ENCODE results near the gene DISP3.

The DISP3 gene

GRCh38 chr1:11473491-11474034, 5.4 kb upstream of the DISP3 start:
- H3K27me3 ChIP-seq (replicated peaks; ENCODE audit: control insufficient read depth, insufficient read depth, low read length) = no peaks in the 10 kb centered on the region
- no peak for TF ChIP-seq CTCF (IDR thresholded peaks at IDR 0.05; ENCODE audit: insufficient read depth, low read length, poor library complexity, severe bottlenecking)
- H3K36me3 ChIP-seq (ENCODE audit: control insufficient read depth, insufficient read depth, low read length) = no peaks in the 10 kb centered on the region
- H3K4me3 ChIP-seq (replicated peaks; ENCODE audit: low read depth, low read length) = no peak overlapping the region
- DNase-seq (ENCODE audit: extremely low read depth, insufficient read length) = no peak

- H3K27me3 ChIP-seq (replicated peaks; ENCODE audit: control insufficient read depth, insufficient read depth, low read length) = no peaks in the 10 kb centered on the region; the same call in 1 of the 2 replicates
- no peak overlapping the region for H3K4me3 ChIP-seq (replicated peaks; ENCODE audit: low read depth, low read length)
- TF ChIP-seq CTCF (IDR thresholded peaks at IDR 0.05; ENCODE audit: insufficient read depth, low read length, poor library complexity, severe bottlenecking) = no peak
- no peak for DNase-seq (ENCODE audit: extremely low read depth, insufficient read length)
- H3K36me3 ChIP-seq (ENCODE audit: control insufficient read depth, insufficient read depth, low read length) = no peaks in the 10 kb centered on the region
These were observed 4.1 kb upstream of the DISP3 start for GRCh38 chr1:11474826-11475225.

- TF ChIP-seq CTCF (IDR thresholded peaks at IDR 0.05; ENCODE audit: insufficient read depth, low read length, poor library complexity, severe bottlenecking) = no peak
- DNase-seq (ENCODE audit: extremely low read depth, insufficient read length) = no peak
- H3K27me3 ChIP-seq (replicated peaks; ENCODE audit: control insufficient read depth, insufficient read depth, low read length) = no peaks in the 10 kb centered on the region; the same call in none of the 2 replicates
- no peaks in the 10 kb centered on the region for H3K36me3 ChIP-seq (ENCODE audit: control insufficient read depth, insufficient read depth, low read length)
- no peak overlapping the region for H3K4me3 ChIP-seq (replicated peaks; ENCODE audit: low read depth, low read length)
These were observed 3.2 kb upstream of the DISP3 start for GRCh38 chr1:11475748-11476147.

GRCh38 chr1:11479375-11479979, 522 bp downstream of the DISP3 start:
- no peak for DNase-seq (ENCODE audit: extremely low read depth, insufficient read length)
- TF ChIP-seq CTCF (IDR thresholded peaks at IDR 0.05; ENCODE audit: insufficient read depth, low read length, poor library complexity, severe bottlenecking) = no peak
- peak overlapping the region; percentile 64 for H3K4me3 ChIP-seq (replicated peaks; ENCODE audit: low read depth, low read length)
- H3K36me3 ChIP-seq (ENCODE audit: control insufficient read depth, insufficient read depth, low read length) = no peaks in the 10 kb centered on the region
- H3K27me3 ChIP-seq (replicated peaks; ENCODE audit: control insufficient read depth, insufficient read depth, low read length) = peaks cover 2% of the 10 kb centered on the region

- no peak for DNase-seq (ENCODE audit: extremely low read depth, insufficient read length)
- TF ChIP-seq CTCF (IDR thresholded peaks at IDR 0.05; ENCODE audit: insufficient read depth, low read length, poor library complexity, severe bottlenecking) = no peak
- Histone ChIP-seq H3K27me3 (replicated peaks; ENCODE audit: control insufficient read depth, insufficient read depth, low read length) (peaks cover 2% of the 10 kb centered on the region), H3K4me3 (replicated peaks; ENCODE audit: low read depth, low read length) (no peak overlapping the region), H3K36me3 (ENCODE audit: control insufficient read depth, insufficient read depth, low read length) (no peaks in the 10 kb centered on the region)
These were observed 2.1 kb downstream of the DISP3 start for GRCh38 chr1:11481019-11481418.
